CD8-positive, alpha-beta memory T cell (primary cell): ENCODE data around the gene CPAMD8. TPM values are rescaled to one million over a fixed set of nuclear protein-coding genes. Genes with fewer than 3 reads are reported as not detected.

Experiments used
- CTCF ChIA-PET: fragments of 350-600 bp; sonication (Branson Sonifier 250); formaldehyde crosslinking; loops from one replicate; lab custom pipeline; 2021; ENCODE audit warnings: antibody characterized with exemption; lab: Charles Lee
- POLR2A ChIA-PET: fragments of 350-600 bp; sonication (Branson Sonifier 250); formaldehyde crosslinking; loops from one replicate; lab custom pipeline; 2021; ENCODE audit warnings: antibody characterized with exemption; lab: Charles Lee
- DNase-seq, 5 donors: peaks; one replicate each; pipeline versions ENCODE4 v3.0.0 to v3.0.0-alpha.2; 2020 to 2022; ENCODE audit warnings: mixed read lengths in 1 of 5
- H3K27ac ChIP-seq: one replicate; pipeline ENCODE4 v1.7.0; 2013; ENCODE audit warnings: low read depth, mild to moderate bottlenecking, low read length, moderate library complexity
- H3K27me3 ChIP-seq: 2 replicates; pipeline ENCODE4 v1.7.0; 2013; ENCODE audit warnings: low read length, mild to moderate bottlenecking; ENCODE audit not compliant: insufficient read depth, poor library complexity, severe bottlenecking
- H3K36me3 ChIP-seq: 2 replicates; pipeline ENCODE4 v1.7.0; 2013; ENCODE audit warnings: mild to moderate bottlenecking, low read length, moderate library complexity; ENCODE audit not compliant: insufficient read depth
- H3K4me1 ChIP-seq: 2 replicates; pipeline ENCODE4 v1.7.0; 2013; ENCODE audit warnings: mild to moderate bottlenecking, low read length, moderate library complexity; ENCODE audit not compliant: insufficient read depth
- H3K4me3 ChIP-seq: 2 replicates; pipeline ENCODE4 v1.7.0; 2013; ENCODE audit warnings: mild to moderate bottlenecking, low read length
- H3K9me3 ChIP-seq: 2 replicates; pipeline ENCODE4 v1.7.0; 2013; ENCODE audit warnings: mild to moderate bottlenecking, low read length
- H3K27ac Mint-ChIP-seq, 8 donors: one replicate each; pipeline ENCODE4 v1.8.0; 2020 to 2021; ENCODE audit warnings: mixed read lengths in 8 of 8, mild to moderate bottlenecking in 6 of 8, inconsistent platforms in 3 of 8, moderate library complexity in 3 of 8
- H3K27me3 Mint-ChIP-seq, 2 donors: one replicate each; pipeline ENCODE4 v1.8.0; 2020 to 2021; ENCODE audit warnings: mixed read lengths in 2 of 2, mild to moderate bottlenecking in 1 of 2, moderate library complexity in 1 of 2
- H3K36me3 Mint-ChIP-seq, 3 donors: one replicate each; pipeline ENCODE4 v1.8.0; 2020 to 2021; ENCODE audit warnings: mixed read lengths in 3 of 3, inconsistent platforms in 1 of 3, mild to moderate bottlenecking in 1 of 3
- H3K4me1 Mint-ChIP-seq, 3 donors: one replicate each; pipeline ENCODE4 v1.8.0; 2020 to 2021; ENCODE audit warnings: mixed read lengths in 3 of 3, inconsistent platforms in 1 of 3, mild to moderate bottlenecking in 1 of 3
- H3K4me3 Mint-ChIP-seq, 7 donors: one replicate each; pipeline ENCODE4 v1.8.0; 2020 to 2021; ENCODE audit warnings: mixed read lengths in 7 of 7, mild to moderate bottlenecking in 6 of 7, moderate library complexity in 4 of 7, inconsistent platforms in 2 of 7
- H3K9me3 Mint-ChIP-seq, 5 donors: one replicate each; pipeline ENCODE4 v1.8.0; 2020 to 2022; ENCODE audit warnings: mixed read lengths in 5 of 5, mild to moderate bottlenecking in 3 of 5, moderate library complexity in 2 of 5, inconsistent platforms in 1 of 5
- polyA plus RNA-seq: library from polyadenylated mRNA; unstranded; fragments of 300-500 nt; fragmentation: Illumina TruSeq; gene quantifications from one replicate; pipeline ENCODE4 v1.2.3, GENCODE V29; 2021
- total RNA-seq, 2 experiments: library from RNA; stranded (reverse); gene quantifications; one replicate each; pipeline ENCODE4 v1.2.3, GENCODE V29; 2021

Gene CPAMD8
- total and polyA plus RNA-seq, 3 experiments from 2014 or later = 0.07 to 0.74 (median 0.18) TPM

- Mint-ChIP-seq H3K36me3 (peaks cover 0 to 11% (median 0%) of the 10 kb centered on the region in 3 donors), H3K9me3 (peaks cover 11 to 26% (median 21%) of the 10 kb centered on the region in 5 donors), H3K4me1 (no peaks in the 10 kb centered on the region), H3K27me3 (peaks cover 20 to 28% of the 10 kb centered on the region in 2 donors), H3K4me3 (no peak overlapping the region), H3K27ac (no peak overlapping the region)
- no peak for DNase-seq
- Histone ChIP-seq H3K36me3 (no peaks in the 10 kb centered on the region), H3K27me3 (no peaks in the 10 kb centered on the region), H3K27ac (no peak overlapping the region), H3K9me3 (peaks cover 13% of the 10 kb centered on the region), H3K4me1 (no peaks in the 10 kb centered on the region), H3K4me3 (no peak overlapping the region)
- ChIA-PET CTCF (no interaction called here), POLR2A (no interaction called here)
These were observed 109.2 kb downstream of the CPAMD8 start for GRCh38 chr19:16917401-16917800.

GRCh38 chr19:16915734-16916133 is 110.9 kb downstream of the CPAMD8 start:
- Mint-ChIP-seq H3K4me1 (no peaks in the 10 kb centered on the region), H3K27ac (no peak overlapping the region), H3K9me3 (peaks cover 11 to 33% (median 26%) of the 10 kb centered on the region in 5 donors), H3K27me3 (peaks cover 20 to 24% of the 10 kb centered on the region in 2 donors), H3K4me3 (no peak overlapping the region), H3K36me3 (peaks cover 0 to 15% (median 0%) of the 10 kb centered on the region in 3 donors)
- H3K27ac ChIP-seq = no peak overlapping the region
- H3K9me3 ChIP-seq = peaks cover 13% of the 10 kb centered on the region
- H3K36me3 ChIP-seq = no peaks in the 10 kb centered on the region
- H3K27me3 ChIP-seq = no peaks in the 10 kb centered on the region
- no peaks in the 10 kb centered on the region for H3K4me1 ChIP-seq
- H3K4me3 ChIP-seq = no peak overlapping the region
- no peak for DNase-seq
- CTCF ChIA-PET = no interaction called here
- POLR2A ChIA-PET = no interaction called here

- H3K36me3 ChIP-seq = no peaks in the 10 kb centered on the region
- H3K36me3 Mint-ChIP-seq = peaks cover 0 to 15% (median 0%) of the 10 kb centered on the region in 3 donors
- no peak overlapping the region for H3K4me3 ChIP-seq
- no peaks in the 10 kb centered on the region for H3K27me3 ChIP-seq
- no peak overlapping the region for H3K4me3 Mint-ChIP-seq
- no peak overlapping the region for H3K27ac ChIP-seq
- no peaks in the 10 kb centered on the region for H3K4me1 Mint-ChIP-seq
- no peak for DNase-seq
- ChIA-PET CTCF (no interaction called here), POLR2A (no interaction called here)
- peaks cover 11 to 35% (median 26%) of the 10 kb centered on the region in 5 donors for H3K9me3 Mint-ChIP-seq
- peaks cover 13% of the 10 kb centered on the region for H3K9me3 ChIP-seq
- no peaks in the 10 kb centered on the region for H3K4me1 ChIP-seq
- peaks cover 20 to 24% of the 10 kb centered on the region in 2 donors for H3K27me3 Mint-ChIP-seq
- H3K27ac Mint-ChIP-seq = no peak overlapping the region
These were observed 111.5 kb downstream of the CPAMD8 start for GRCh38 chr19:16915135-16915534.

GRCh38 chr19:16914421-16914820 is 112.2 kb downstream of the CPAMD8 start:
- Histone ChIP-seq H3K4me1 (no peaks in the 10 kb centered on the region), H3K27me3 (no peaks in the 10 kb centered on the region), H3K36me3 (no peaks in the 10 kb centered on the region), H3K4me3 (no peak overlapping the region), H3K9me3 (peaks cover 13% of the 10 kb centered on the region), H3K27ac (no peak overlapping the region)
- Mint-ChIP-seq H3K9me3 (peaks cover 11 to 35% (median 26%) of the 10 kb centered on the region in 5 donors), H3K36me3 (peaks cover 0 to 15% (median 0%) of the 10 kb centered on the region in 3 donors), H3K27ac (no peak overlapping the region), H3K4me1 (no peaks in the 10 kb centered on the region), H3K27me3 (peaks cover 16 to 19% of the 10 kb centered on the region in 2 donors), H3K4me3 (no peak overlapping the region)
- ChIA-PET POLR2A (no interaction called here), CTCF (no interaction called here)
- DNase-seq = no peak

- no peak for DNase-seq
- Histone ChIP-seq H3K4me1 (no peaks in the 10 kb centered on the region), H3K4me3 (no peak overlapping the region), H3K9me3 (peaks cover 13% of the 10 kb centered on the region), H3K36me3 (no peaks in the 10 kb centered on the region), H3K27me3 (no peaks in the 10 kb centered on the region), H3K27ac (no peak overlapping the region)
- POLR2A ChIA-PET = no interaction called here
- Mint-ChIP-seq H3K36me3 (peaks cover 0 to 15% (median 0%) of the 10 kb centered on the region in 3 donors), H3K9me3 (peaks cover 11 to 33% (median 23%) of the 10 kb centered on the region in 5 donors), H3K4me3 (no peak overlapping the region), H3K27me3 (peaks cover 12 to 16% of the 10 kb centered on the region in 2 donors), H3K27ac (no peak overlapping the region), H3K4me1 (no peaks in the 10 kb centered on the region)
- CTCF ChIA-PET = no interaction called here
These were observed 113.8 kb downstream of the CPAMD8 start for GRCh38 chr19:16912780-16913179.

- POLR2A ChIA-PET = no interaction called here
- no peaks in the 10 kb centered on the region for H3K36me3 ChIP-seq
- no peaks in the 10 kb centered on the region for H3K27me3 ChIP-seq
- Mint-ChIP-seq H3K36me3 (peaks cover 0 to 15% (median 0%) of the 10 kb centered on the region in 3 donors), H3K9me3 (peaks cover 11 to 33% (median 23%) of the 10 kb centered on the region in 5 donors), H3K27me3 (peaks cover 5 to 7% of the 10 kb centered on the region in 2 donors), H3K4me1 (no peaks in the 10 kb centered on the region), H3K4me3 (no peak overlapping the region), H3K27ac (no peak overlapping the region)
- DNase-seq = no peak
- H3K4me3 ChIP-seq = no peak overlapping the region
- CTCF ChIA-PET = no interaction called here
- peaks cover 13% of the 10 kb centered on the region for H3K9me3 ChIP-seq
- no peaks in the 10 kb centered on the region for H3K4me1 ChIP-seq
- H3K27ac ChIP-seq = no peak overlapping the region
These were observed 115.6 kb downstream of the CPAMD8 start for GRCh38 chr19:16911046-16911445.

- CTCF ChIA-PET = no interaction called here
These were observed 117.9 kb downstream of the CPAMD8 start for GRCh38 chr19:16908759-16909158.

GRCh38 chr19:16904599-16904998 is 122.0 kb downstream of the CPAMD8 start:
- Mint-ChIP-seq H3K4me1 (peaks cover 5 to 6% (median 5%) of the 10 kb centered on the region in 3 donors), H3K27me3 (peaks cover 0 to 2% of the 10 kb centered on the region in 2 donors), H3K9me3 (peaks cover 0 to 2% (median 0%) of the 10 kb centered on the region in 5 donors), H3K27ac (no peak overlapping the region), H3K4me3 (no peak overlapping the region), H3K36me3 (no peaks in the 10 kb centered on the region)
- ChIA-PET CTCF (no interaction called here), POLR2A (no interaction called here)
- no peak for DNase-seq
- no peaks in the 10 kb centered on the region for H3K9me3 ChIP-seq
- H3K27me3 ChIP-seq = no peaks in the 10 kb centered on the region
- no peak overlapping the region for H3K27ac ChIP-seq
- H3K4me3 ChIP-seq = no peak overlapping the region
- H3K4me1 ChIP-seq = peaks cover 3% of the 10 kb centered on the region
- H3K36me3 ChIP-seq = no peaks in the 10 kb centered on the region

More at GRCh38 chr19:16908759-16909158, 117.9 kb downstream of the CPAMD8 start:
- POLR2A ChIA-PET = no interaction called here
- H3K4me3 ChIP-seq = no peak overlapping the region
- no peaks in the 10 kb centered on the region for H3K4me1 ChIP-seq
- Mint-ChIP-seq H3K4me3 (no peak overlapping the region), H3K36me3 (peaks cover 0 to 15% (median 0%) of the 10 kb centered on the region in 3 donors), H3K27me3 (peaks cover 3 to 4% of the 10 kb centered on the region in 2 donors), H3K27ac (no peak overlapping the region), H3K9me3 (peaks cover 11 to 22% (median 19%) of the 10 kb centered on the region in 5 donors), H3K4me1 (no peaks in the 10 kb centered on the region)
- H3K36me3 ChIP-seq = no peaks in the 10 kb centered on the region
- H3K27ac ChIP-seq = no peak overlapping the region
- H3K9me3 ChIP-seq = peaks cover 13% of the 10 kb centered on the region
- peak in 1 of 5 donors; percentile 23 for DNase-seq
- H3K27me3 ChIP-seq = no peaks in the 10 kb centered on the region
